ENCODE results near the gene PDCD2L.

DNA sequence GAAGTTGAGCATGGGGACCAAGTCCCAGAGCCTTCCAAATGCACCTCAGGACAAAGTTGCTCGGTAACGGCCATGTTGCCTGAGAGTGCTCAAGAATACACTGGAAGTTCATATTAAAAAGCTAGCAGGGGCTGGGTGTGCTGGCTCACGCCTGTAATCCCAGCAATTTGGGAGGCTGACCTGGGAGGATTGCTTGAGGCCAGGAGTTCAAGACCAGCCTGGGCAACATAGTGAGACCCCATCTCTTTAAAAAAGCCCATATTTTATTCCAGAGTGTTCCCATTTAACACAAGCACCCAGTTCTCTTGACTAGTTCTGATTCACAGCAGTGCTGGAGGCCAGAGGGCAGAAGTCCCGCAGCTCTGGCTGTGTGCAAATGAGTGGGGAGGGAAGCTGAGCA is 47.3 kb upstream of the PDCD2L start:
- TF ChIP-seq MYB (IDR thresholded peaks at IDR 0.05; ENCODE audit: borderline replicate concordance, low read depth, low read length) = no peak
- TF ChIP-seq CTCF (IDR thresholded peaks at IDR 0.05 in 2 of 3, conservative IDR thresholded peaks at IDR 0.05 in 1 of 3; ENCODE audit: control insufficient read depth in 2 of 3, extremely low read depth in 1 of 3, insufficient read depth in 1 of 3, low read depth in 3 of 3, low read length in 3 of 3) = no peak
- TF ChIP-seq EZH2 (IDR thresholded peaks at IDR 0.05; ENCODE audit: borderline replicate concordance, control insufficient read depth, low read depth, low read length) = no peak
- TF ChIP-seq EP300 (IDR thresholded peaks at IDR 0.05; ENCODE audit: borderline replicate concordance in 1 of 2, control insufficient read depth in 1 of 2, low read depth in 2 of 2, low read length in 2 of 2) = no peak
- TF ChIP-seq NFIC (IDR thresholded peaks at IDR 0.05; ENCODE audit: low read depth, low read length) = no peak
- TF ChIP-seq CREB1 (IDR thresholded peaks at IDR 0.05; ENCODE audit: low read depth) = no peak
- no peak for TF ChIP-seq RFX5 (IDR thresholded peaks at IDR 0.05; ENCODE audit: low read depth, low read length)
